K562 (cell line): ENCODE results near the gene ADAP2. TPM values are rescaled to one million over a fixed set of nuclear protein-coding genes. Genes with fewer than 3 reads are reported as not detected.

Source experiments
- AFF4 ChIP-seq: sonication (generic); formaldehyde crosslinking; IDR thresholded peaks from 2 replicates; pipeline ENCODE4 v1.8.0; 2023; ENCODE audit warnings: mild to moderate bottlenecking, missing genetic modification reagents
- CTBP1 ChIP-seq: fragments of 450-650 bp; IDR thresholded peaks from 2 replicates; pipeline ENCODE4 v1.6.1; 2016; ENCODE audit warnings: borderline replicate concordance
- SMARCA5 ChIP-seq: fragments of 450-650 bp; IDR thresholded peaks from 2 replicates; pipeline ENCODE4 v1.6.1; 2016
- ZFX ChIP-seq: sonication (generic); formaldehyde crosslinking; IDR thresholded peaks from 2 replicates; pipeline ENCODE4 v1.8.0; 2022; ENCODE audit warnings: mild to moderate bottlenecking, missing genetic modification reagents, moderate library complexity
- ZNF445 ChIP-seq: fragments of 250-450 bp; sonication (Bioruptor Pico); IDR thresholded peaks from 2 replicates; pipeline ENCODE4 v1.4.0; 2020; ENCODE audit warnings: low read depth, mild to moderate bottlenecking, moderate library complexity
- ZNF707 ChIP-seq: fragments of 250-450 bp; sonication (Bioruptor Pico); conservative IDR thresholded peaks from 2 replicates; pipeline ENCODE4 v1.8.0; 2022; ENCODE audit warnings: inconsistent platforms, mild to moderate bottlenecking, moderate library complexity
- polyA plus RNA-seq, 8 experiments: library from polyadenylated mRNA; depleted of rRNA in 4 of 8; stranded (reverse) in 5 of 8; unstranded in 3 of 8; fragments of >200 nt; fragmentation: Nextera tagmentation in 2 of 8; fragmentation: Illumina TruSeq in 1 of 8; extraction: Ambion mirVana in 2 of 8; extraction: Trizol in 1 of 8; gene quantifications; 2 replicates each; pipeline versions ENCODE4 v1.2.1 to v1.2.3, GENCODE V29; 2011 to 2014; ENCODE audit warnings: inconsistent platforms in 1 of 8, missing spikeins in 1 of 8
- total RNA-seq, 7 experiments: library from RNA; depleted of rRNA in 6 of 7; stranded (reverse); fragments of >200 nt in 6 of 7; fragmentation: Illumina TruSeq in 2 of 7; extraction: Trizol in 2 of 7; gene quantifications; 2 replicates each; pipeline versions ENCODE4 v1.2.1 to v1.2.3, GENCODE V29; 2011 to 2021; ENCODE audit warnings: low replicate concordance in 1 of 7
- TF ChIP-seq, protein P1 (sequence below): fragments of 250-450 bp; sonication (Bioruptor Pico); IDR thresholded peaks from 2 replicates; pipeline ENCODE4 v1.8.0; 2022; ENCODE audit warnings: moderate library complexity, mild to moderate bottlenecking, inconsistent platforms
- TF ChIP-seq, protein P2 (sequence below): sonication (generic); formaldehyde crosslinking; IDR thresholded peaks from 2 replicates; pipeline ENCODE4 v1.8.0; 2022; ENCODE audit warnings: mild to moderate bottlenecking, missing genetic modification reagents

Gene ADAP2
- total and polyA plus RNA-seq, 9 of the 15 experiments (the other 6 are each of a cell fraction or from before 2014, with no cell fraction given): 0.06 to 0.73 (median 0.23) TPM; not detected in 5

DNA sequence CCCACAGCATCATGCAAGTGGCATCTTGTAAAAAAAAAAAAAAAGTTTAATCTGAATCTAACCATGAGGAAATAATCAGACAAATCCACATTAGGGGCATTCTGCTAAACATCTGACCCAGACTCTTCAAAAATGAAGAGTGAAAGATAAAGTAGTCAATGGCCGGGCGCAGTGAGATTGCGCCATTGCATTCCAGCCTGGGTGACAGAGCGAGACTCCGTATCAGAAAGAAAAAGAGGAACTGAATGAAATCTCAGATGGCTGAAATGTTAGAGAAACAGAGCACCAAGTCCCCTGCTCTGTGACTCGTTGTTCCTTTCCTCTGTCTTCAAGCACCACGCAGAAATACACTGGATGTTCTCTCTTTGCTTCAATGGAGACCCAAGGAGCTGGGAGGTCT lies 36.4 kb downstream of the ADAP2 start (continued):
- TF ChIP-seq AFF4 (CRISPR knock-in tag) (no peak), ZFX (no peak), ZNF445 (CRISPR knock-in tag) (no peak), CTBP1 (no peak), SMARCA5 (no peak), ZNF707 (CRISPR knock-in tag) (no peak)
- TF ChIP-seq, protein P1, sequence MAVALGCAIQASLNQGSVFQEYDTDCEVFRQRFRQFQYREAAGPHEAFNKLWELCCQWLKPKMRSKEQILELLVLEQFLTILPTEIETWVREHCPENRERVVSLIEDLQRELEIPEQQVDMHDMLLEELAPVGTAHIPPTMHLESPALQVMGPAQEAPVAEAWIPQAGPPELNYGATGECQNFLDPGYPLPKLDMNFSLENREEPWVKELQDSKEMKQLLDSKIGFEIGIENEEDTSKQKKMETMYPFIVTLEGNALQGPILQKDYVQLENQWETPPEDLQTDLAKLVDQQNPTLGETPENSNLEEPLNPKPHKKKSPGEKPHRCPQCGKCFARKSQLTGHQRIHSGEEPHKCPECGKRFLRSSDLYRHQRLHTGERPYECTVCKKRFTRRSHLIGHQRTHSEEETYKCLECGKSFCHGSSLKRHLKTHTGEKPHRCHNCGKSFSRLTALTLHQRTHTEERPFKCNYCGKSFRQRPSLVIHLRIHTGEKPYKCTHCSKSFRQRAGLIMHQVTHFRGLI (CRISPR knock-in tag): no peak
- TF ChIP-seq, protein P2, sequence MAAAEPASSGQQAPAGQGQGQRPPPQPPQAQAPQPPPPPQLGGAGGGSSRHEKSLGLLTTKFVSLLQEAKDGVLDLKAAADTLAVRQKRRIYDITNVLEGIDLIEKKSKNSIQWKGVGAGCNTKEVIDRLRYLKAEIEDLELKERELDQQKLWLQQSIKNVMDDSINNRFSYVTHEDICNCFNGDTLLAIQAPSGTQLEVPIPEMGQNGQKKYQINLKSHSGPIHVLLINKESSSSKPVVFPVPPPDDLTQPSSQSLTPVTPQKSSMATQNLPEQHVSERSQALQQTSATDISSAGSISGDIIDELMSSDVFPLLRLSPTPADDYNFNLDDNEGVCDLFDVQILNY (CRISPR knock-in tag): no peak
